Measurements from ENCODE around the gene MAP4K2. TPM values are rescaled to one million over a fixed set of nuclear protein-coding genes. Genes with fewer than 3 reads are reported as not detected.
A peak's percentile ranks its signal among the peaks of the same experiment; 100 is the strongest.

Gene MAP4K2
- total and polyA plus RNA-seq, 9 of the 15 experiments (the other 6 are each of a cell fraction or from before 2014, with no cell fraction given), result 0.13 to 14.5 (median 7.3) TPM

DNA sequence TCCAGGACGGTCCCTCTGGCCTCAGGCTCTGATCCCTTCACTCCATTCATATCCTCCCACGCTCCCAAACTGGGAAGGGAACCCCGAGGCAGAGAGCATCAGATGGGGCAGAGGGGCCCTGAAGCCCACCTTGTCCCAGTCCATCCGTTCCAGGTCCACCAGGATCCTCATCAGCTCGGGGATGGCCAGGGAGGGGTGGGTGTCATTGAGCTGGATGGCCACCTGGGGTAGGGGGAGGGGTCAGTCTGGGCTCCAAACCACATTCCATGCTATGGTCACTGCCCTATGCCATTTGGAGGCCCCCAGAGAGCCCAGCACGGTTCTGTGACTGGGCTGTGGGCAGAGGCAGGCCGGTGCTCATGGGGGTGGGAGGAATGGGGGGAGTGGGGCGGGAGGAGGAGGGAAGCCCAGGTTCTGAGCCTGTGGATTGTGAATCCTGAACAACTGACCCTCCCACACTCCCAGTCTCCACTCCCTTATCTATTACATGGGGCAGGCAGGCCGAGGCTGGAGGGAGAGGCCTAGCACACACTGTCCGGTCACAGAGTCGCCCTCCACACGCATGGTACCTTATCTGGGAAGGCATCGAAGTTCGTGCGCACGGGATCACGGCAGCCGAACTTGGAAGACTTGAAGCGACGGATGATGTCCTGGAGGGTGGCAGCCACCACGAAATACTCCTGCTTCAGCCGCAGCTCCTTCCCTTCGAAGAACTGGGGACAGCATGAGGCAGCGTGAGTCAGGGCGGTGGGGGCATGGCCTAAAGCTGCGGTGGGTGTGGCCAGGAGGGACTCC, 48.7 kb downstream of the MAP4K2 start (continued):
- TF ChIP-seq, protein P1, sequence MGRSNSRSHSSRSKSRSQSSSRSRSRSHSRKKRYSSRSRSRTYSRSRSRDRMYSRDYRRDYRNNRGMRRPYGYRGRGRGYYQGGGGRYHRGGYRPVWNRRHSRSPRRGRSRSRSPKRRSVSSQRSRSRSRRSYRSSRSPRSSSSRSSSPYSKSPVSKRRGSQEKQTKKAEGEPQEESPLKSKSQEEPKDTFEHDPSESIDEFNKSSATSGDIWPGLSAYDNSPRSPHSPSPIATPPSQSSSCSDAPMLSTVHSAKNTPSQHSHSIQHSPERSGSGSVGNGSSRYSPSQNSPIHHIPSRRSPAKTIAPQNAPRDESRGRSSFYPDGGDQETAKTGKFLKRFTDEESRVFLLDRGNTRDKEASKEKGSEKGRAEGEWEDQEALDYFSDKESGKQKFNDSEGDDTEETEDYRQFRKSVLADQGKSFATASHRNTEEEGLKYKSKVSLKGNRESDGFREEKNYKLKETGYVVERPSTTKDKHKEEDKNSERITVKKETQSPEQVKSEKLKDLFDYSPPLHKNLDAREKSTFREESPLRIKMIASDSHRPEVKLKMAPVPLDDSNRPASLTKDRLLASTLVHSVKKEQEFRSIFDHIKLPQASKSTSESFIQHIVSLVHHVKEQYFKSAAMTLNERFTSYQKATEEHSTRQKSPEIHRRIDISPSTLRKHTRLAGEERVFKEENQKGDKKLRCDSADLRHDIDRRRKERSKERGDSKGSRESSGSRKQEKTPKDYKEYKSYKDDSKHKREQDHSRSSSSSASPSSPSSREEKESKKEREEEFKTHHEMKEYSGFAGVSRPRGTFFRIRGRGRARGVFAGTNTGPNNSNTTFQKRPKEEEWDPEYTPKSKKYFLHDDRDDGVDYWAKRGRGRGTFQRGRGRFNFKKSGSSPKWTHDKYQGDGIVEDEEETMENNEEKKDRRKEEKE (IDR thresholded peaks at IDR 0.05; ENCODE audit: borderline replicate concordance in 1 of 2, control insufficient read depth in 1 of 2, low read depth in 2 of 2, low read length in 1 of 2), result no peak
- no peak for TF ChIP-seq RB1 (IDR thresholded peaks at IDR 0.05; ENCODE audit: low read depth)
- peak; percentile 47; the same call in 1 of the 2 replicates for TF ChIP-seq RBFOX2 (IDR thresholded peaks at IDR 0.05; ENCODE audit: low read depth, low read length)
- TF ChIP-seq, protein P2, sequence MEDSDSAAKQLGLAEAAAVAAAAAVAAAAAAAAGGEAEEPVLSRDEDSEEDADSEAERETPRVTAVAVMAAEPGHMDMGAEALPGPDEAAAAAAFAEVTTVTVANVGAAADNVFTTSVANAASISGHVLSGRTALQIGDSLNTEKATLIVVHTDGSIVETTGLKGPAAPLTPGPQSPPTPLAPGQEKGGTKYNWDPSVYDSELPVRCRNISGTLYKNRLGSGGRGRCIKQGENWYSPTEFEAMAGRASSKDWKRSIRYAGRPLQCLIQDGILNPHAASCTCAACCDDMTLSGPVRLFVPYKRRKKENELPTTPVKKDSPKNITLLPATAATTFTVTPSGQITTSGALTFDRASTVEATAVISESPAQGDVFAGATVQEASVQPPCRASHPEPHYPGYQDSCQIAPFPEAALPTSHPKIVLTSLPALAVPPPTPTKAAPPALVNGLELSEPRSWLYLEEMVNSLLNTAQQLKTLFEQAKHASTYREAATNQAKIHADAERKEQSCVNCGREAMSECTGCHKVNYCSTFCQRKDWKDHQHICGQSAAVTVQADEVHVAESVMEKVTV (CRISPR knock-in tag; IDR thresholded peaks at IDR 0.05), result no peak
- no peak for TF ChIP-seq HDAC6 (IDR thresholded peaks at IDR 0.05; ENCODE audit: low read depth, low read length)
- TF ChIP-seq SIX5 (IDR thresholded peaks at IDR 0.05; ENCODE audit: borderline replicate concordance in 1 of 2, insufficient read depth in 1 of 2, low read depth in 1 of 2, low read length in 2 of 2), result no peak
- TF ChIP-seq, protein P3, sequence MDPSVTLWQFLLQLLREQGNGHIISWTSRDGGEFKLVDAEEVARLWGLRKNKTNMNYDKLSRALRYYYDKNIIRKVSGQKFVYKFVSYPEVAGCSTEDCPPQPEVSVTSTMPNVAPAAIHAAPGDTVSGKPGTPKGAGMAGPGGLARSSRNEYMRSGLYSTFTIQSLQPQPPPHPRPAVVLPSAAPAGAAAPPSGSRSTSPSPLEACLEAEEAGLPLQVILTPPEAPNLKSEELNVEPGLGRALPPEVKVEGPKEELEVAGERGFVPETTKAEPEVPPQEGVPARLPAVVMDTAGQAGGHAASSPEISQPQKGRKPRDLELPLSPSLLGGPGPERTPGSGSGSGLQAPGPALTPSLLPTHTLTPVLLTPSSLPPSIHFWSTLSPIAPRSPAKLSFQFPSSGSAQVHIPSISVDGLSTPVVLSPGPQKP (CRISPR knock-in tag; IDR thresholded peaks at IDR 0.05), result no peak
- TF ChIP-seq, protein P4, sequence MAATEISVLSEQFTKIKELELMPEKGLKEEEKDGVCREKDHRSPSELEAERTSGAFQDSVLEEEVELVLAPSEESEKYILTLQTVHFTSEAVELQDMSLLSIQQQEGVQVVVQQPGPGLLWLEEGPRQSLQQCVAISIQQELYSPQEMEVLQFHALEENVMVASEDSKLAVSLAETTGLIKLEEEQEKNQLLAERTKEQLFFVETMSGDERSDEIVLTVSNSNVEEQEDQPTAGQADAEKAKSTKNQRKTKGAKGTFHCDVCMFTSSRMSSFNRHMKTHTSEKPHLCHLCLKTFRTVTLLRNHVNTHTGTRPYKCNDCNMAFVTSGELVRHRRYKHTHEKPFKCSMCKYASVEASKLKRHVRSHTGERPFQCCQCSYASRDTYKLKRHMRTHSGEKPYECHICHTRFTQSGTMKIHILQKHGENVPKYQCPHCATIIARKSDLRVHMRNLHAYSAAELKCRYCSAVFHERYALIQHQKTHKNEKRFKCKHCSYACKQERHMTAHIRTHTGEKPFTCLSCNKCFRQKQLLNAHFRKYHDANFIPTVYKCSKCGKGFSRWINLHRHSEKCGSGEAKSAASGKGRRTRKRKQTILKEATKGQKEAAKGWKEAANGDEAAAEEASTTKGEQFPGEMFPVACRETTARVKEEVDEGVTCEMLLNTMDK (IDR thresholded peaks at IDR 0.05; ENCODE audit: borderline replicate concordance, insufficient read depth, low read depth, low read length, poor library complexity, severe bottlenecking), result no peak
- TF ChIP-seq SMARCB1 (IDR thresholded peaks at IDR 0.05; ENCODE audit: insufficient read length, low read depth), result no peak
- no peak for TF ChIP-seq RHOXF2B (CRISPR knock-in tag; conservative IDR thresholded peaks at IDR 0.05)
- TF ChIP-seq NFATC3 (IDR thresholded peaks at IDR 0.05), result no peak
- no peak for TF ChIP-seq TRIM24 (IDR thresholded peaks at IDR 0.05)
- TF ChIP-seq, protein P5, sequence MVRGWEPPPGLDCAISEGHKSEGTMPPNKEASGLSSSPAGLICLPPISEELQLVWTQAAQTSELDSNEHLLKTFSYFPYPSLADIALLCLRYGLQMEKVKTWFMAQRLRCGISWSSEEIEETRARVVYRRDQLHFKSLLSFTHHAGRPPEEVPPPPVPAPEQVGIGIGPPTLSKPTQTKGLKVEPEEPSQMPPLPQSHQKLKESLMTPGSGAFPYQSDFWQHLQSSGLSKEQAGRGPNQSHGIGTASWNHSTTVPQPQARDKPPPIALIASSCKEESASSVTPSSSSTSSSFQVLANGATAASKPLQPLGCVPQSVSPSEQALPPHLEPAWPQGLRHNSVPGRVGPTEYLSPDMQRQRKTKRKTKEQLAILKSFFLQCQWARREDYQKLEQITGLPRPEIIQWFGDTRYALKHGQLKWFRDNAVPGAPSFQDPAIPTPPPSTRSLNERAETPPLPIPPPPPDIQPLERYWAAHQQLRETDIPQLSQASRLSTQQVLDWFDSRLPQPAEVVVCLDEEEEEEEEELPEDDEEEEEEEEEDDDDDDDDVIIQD (CRISPR knock-in tag; IDR thresholded peaks at IDR 0.05), result no peak
- TF ChIP-seq, protein P6, sequence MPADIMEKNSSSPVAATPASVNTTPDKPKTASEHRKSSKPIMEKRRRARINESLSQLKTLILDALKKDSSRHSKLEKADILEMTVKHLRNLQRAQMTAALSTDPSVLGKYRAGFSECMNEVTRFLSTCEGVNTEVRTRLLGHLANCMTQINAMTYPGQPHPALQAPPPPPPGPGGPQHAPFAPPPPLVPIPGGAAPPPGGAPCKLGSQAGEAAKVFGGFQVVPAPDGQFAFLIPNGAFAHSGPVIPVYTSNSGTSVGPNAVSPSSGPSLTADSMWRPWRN (IDR thresholded peaks at IDR 0.05; ENCODE audit: low read depth), result peak; percentile 73

All from K562 (cell line).